ENCODE measurements around the gene TMEM158. TPM values are rescaled to one million over a fixed set of nuclear protein-coding genes. Genes with fewer than 3 reads are reported as not detected.

TMEM158 gene
- total and polyA plus RNA-seq, 2 experiments from 2014 or later = 8.5 to 16.9 TPM

- H3K4me3 ChIP-seq = no peak overlapping the region
- 65% methylated on average over 6 of the region's 6 CpGs for WGBS (ENCODE audit: low lambda C conversion rate, missing lambda C conversion rate)
These were observed 46.0 kb downstream of the TMEM158 start for GRCh38 chr3:45180051-45180450.

GRCh38 chr3:45179163-45179562, 46.9 kb downstream of the TMEM158 start:
- no peak overlapping the region for H3K4me2 ChIP-seq
- TF ChIP-seq EZH2phosphoT487 (IDR thresholded peaks at IDR 0.05; ENCODE audit: low read depth, severe bottlenecking, unreplicated experiment) (no peak), EZH2 (IDR thresholded peaks at IDR 0.05; ENCODE audit: borderline replicate concordance) (no peak), CTCF (IDR thresholded peaks at IDR 0.05; ENCODE audit: poor library complexity) (no peak)
- no peaks in the 10 kb centered on the region for H3K9me2 ChIP-seq (replicated peaks; ENCODE audit: insufficient read depth)
- H3K79me2 ChIP-seq = no peaks in the 10 kb centered on the region
- DNase-seq (ENCODE audit: low spot score) = no peak
- no peaks in the 10 kb centered on the region for H3K36me3 ChIP-seq (replicated peaks; ENCODE audit: insufficient read depth, low read depth)
- no peak overlapping the region for H3K27ac ChIP-seq
- H2AFZ ChIP-seq = no peak overlapping the region
- no peaks in the 10 kb centered on the region for H3K27me3 ChIP-seq
- H3K9me3 ChIP-seq (ENCODE audit: low read depth) = no peaks in the 10 kb centered on the region
- no peaks in the 10 kb centered on the region for H4K20me1 ChIP-seq (ENCODE audit: insufficient read depth, poor library complexity, severe bottlenecking)
- H3K4me3 ChIP-seq = no peak overlapping the region
- peaks cover 37% of the 10 kb centered on the region for H3K4me1 ChIP-seq (ENCODE audit: insufficient read depth)
- 87% methylated on average over 3 of the region's 3 CpGs for WGBS (ENCODE audit: low lambda C conversion rate, missing lambda C conversion rate)

More at GRCh38 chr3:45180051-45180450, 46.0 kb downstream of the TMEM158 start:
- H3K4me1 ChIP-seq (ENCODE audit: insufficient read depth) = peaks cover 37% of the 10 kb centered on the region
- no peaks in the 10 kb centered on the region for H3K9me3 ChIP-seq (ENCODE audit: low read depth)
- H3K27ac ChIP-seq = no peak overlapping the region
- H3K4me2 ChIP-seq = no peak overlapping the region
- H2AFZ ChIP-seq = no peak overlapping the region
- no peaks in the 10 kb centered on the region for H3K9me2 ChIP-seq (replicated peaks; ENCODE audit: insufficient read depth)
- H4K20me1 ChIP-seq (ENCODE audit: insufficient read depth, poor library complexity, severe bottlenecking) = no peaks in the 10 kb centered on the region
- DNase-seq (ENCODE audit: low spot score) = no peak
- H3K36me3 ChIP-seq (replicated peaks; ENCODE audit: insufficient read depth, low read depth) = no peaks in the 10 kb centered on the region
- no peaks in the 10 kb centered on the region for H3K79me2 ChIP-seq
- no peaks in the 10 kb centered on the region for H3K27me3 ChIP-seq
- no peak for TF ChIP-seq EZH2 (IDR thresholded peaks at IDR 0.05; ENCODE audit: borderline replicate concordance)
- no peak for TF ChIP-seq CTCF (IDR thresholded peaks at IDR 0.05; ENCODE audit: poor library complexity)
- TF ChIP-seq EZH2phosphoT487 (IDR thresholded peaks at IDR 0.05; ENCODE audit: low read depth, severe bottlenecking, unreplicated experiment) = no peak

- H2AFZ ChIP-seq = no peak overlapping the region
- no peak overlapping the region for H3K4me2 ChIP-seq
- no peaks in the 10 kb centered on the region for H3K36me3 ChIP-seq (replicated peaks; ENCODE audit: insufficient read depth, low read depth)
- H4K20me1 ChIP-seq (ENCODE audit: insufficient read depth, poor library complexity, severe bottlenecking) = no peaks in the 10 kb centered on the region
- no peaks in the 10 kb centered on the region for H3K9me2 ChIP-seq (replicated peaks; ENCODE audit: insufficient read depth)
- no peak for DNase-seq (ENCODE audit: low spot score)
- H3K27me3 ChIP-seq = no peaks in the 10 kb centered on the region
- 61% methylated on average over 13 of the region's 13 CpGs for WGBS (ENCODE audit: low lambda C conversion rate, missing lambda C conversion rate)
- no peaks in the 10 kb centered on the region for H3K79me2 ChIP-seq
- peak overlapping the region; percentile 12 for H3K27ac ChIP-seq
- peaks cover 30% of the 10 kb centered on the region for H3K4me1 ChIP-seq (ENCODE audit: insufficient read depth)
- H3K9me3 ChIP-seq (ENCODE audit: low read depth) = no peaks in the 10 kb centered on the region
- no peak for TF ChIP-seq EZH2phosphoT487 (IDR thresholded peaks at IDR 0.05; ENCODE audit: low read depth, severe bottlenecking, unreplicated experiment)
- TF ChIP-seq EZH2 (IDR thresholded peaks at IDR 0.05; ENCODE audit: borderline replicate concordance) = no peak
- TF ChIP-seq CTCF (IDR thresholded peaks at IDR 0.05; ENCODE audit: poor library complexity) = no peak
- H3K4me3 ChIP-seq = no peak overlapping the region
These were observed 47.7 kb downstream of the TMEM158 start for GRCh38 chr3:45178183-45179023.
